OCI-LY7 (cell line): ENCODE measurements around the gene SECISBP2.

ENCODE experiments used
- CTCF ChIP-seq: fragments of 200-600 bp; sonication (generic); conservative IDR thresholded peaks from 2 replicates; pipeline ENCODE4 v1.5.1; 2014; ENCODE audit warnings: mild to moderate bottlenecking, antibody characterized with exemption, low read length, moderate library complexity, mixed read lengths
- EZH2phosphoT487 ChIP-seq: fragments of 200-600 bp; sonication (generic); IDR thresholded peaks from 2 replicates; pipeline ENCODE4 v1.6.1; 2018; ENCODE audit warnings: low read depth, borderline replicate concordance, mild to moderate bottlenecking, mixed run types, antibody characterized with exemption, low read length, moderate library complexity, mixed read lengths

DNA sequence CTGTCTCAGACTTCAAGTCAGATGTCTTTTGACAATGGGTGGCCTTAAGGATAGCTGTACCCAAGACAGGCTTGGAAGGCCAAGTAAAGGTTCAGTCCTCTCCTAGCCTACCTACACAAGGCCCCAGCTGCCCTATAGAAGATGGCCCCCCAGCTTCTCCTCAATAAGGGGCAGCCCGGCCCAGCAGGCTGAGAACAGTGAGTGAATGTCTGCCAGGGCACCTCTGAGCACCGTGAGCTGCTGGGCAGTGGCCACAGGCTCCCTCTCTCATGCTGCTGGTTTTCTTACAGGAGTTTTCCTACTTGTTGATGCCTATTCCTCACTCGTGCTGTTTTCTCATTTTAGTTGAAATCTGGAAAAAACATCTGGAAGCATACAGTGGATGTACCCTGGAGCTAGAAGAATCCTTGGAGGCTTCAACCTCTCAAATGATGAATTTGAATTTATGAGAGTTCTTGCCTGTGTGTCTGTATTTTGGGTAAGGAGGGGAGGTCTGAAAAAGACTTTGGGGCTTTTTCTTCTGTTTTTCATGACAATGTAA, 40.1 kb downstream of the SECISBP2 start:
- TF ChIP-seq CTCF (no peak), EZH2phosphoT487 (no peak)
